HepG2 (cell line): ENCODE measurements around the gene GNMT. TPM values are rescaled to one million over a fixed set of nuclear protein-coding genes. Genes with fewer than 3 reads are reported as not detected.

ENCODE experiments used
- ARID5B ChIP-seq: IDR thresholded peaks from 2 replicates; pipeline ENCODE4 v1.4.0; 2020; ENCODE audit warnings: mild to moderate bottlenecking, missing genetic modification reagents
- CHD2 ChIP-seq: IDR thresholded peaks from 2 replicates; pipeline ENCODE4 v1.6.1; 2011; ENCODE audit warnings: low read depth, low read length, improper control_type of control experiment
- CREM ChIP-seq, 2 experiments: sonication (generic) in 1 of 2; formaldehyde crosslinking in 1 of 2; IDR thresholded peaks; 2 replicates each; pipeline versions ENCODE4 v1.4.0 to v1.6.1; 2016 to 2020; ENCODE audit warnings: antibody characterized with exemption in 1 of 2, mild to moderate bottlenecking in 1 of 2, missing genetic modification reagents in 1 of 2
- DMAP1 ChIP-seq: IDR thresholded peaks from 2 replicates; pipeline ENCODE4 v1.6.1; 2016
- GABPA ChIP-seq, 2 experiments: IDR thresholded peaks; 2 replicates each; pipeline ENCODE4 v1.6.1; 2011 to 2016; ENCODE audit warnings: low read depth in 2 of 2, low read length in 1 of 2, missing biosample characterization in 1 of 2, missing genetic modification characterization in 1 of 2
- GFI1 ChIP-seq: sonication (generic); formaldehyde crosslinking; IDR thresholded peaks from 2 replicates; pipeline ENCODE4 v1.5.0; 2020; ENCODE audit warnings: missing genetic modification reagents, mild to moderate bottlenecking, borderline replicate concordance
- HNF4A ChIP-seq: sonication (generic); formaldehyde crosslinking; IDR thresholded peaks from 2 replicates; pipeline ENCODE4 v1.4.0; 2020; ENCODE audit warnings: missing genetic modification reagents
- MAZ ChIP-seq, 2 experiments: sonication (generic) in 1 of 2; formaldehyde crosslinking in 1 of 2; IDR thresholded peaks; 2 replicates each; pipeline versions ENCODE4 v1.5.0 to v1.6.1; 2012 to 2020; ENCODE audit warnings: low read depth in 2 of 2, mild to moderate bottlenecking in 2 of 2, borderline replicate concordance in 1 of 2, improper control_type of control experiment in 1 of 2, low read length in 1 of 2, missing genetic modification reagents in 1 of 2, moderate library complexity in 1 of 2
- MED13 ChIP-seq: sonication (generic); formaldehyde crosslinking; IDR thresholded peaks from 2 replicates; pipeline ENCODE4 v1.5.0; 2020; ENCODE audit warnings: missing genetic modification reagents
- NFIC ChIP-seq: IDR thresholded peaks from 2 replicates; pipeline ENCODE4 v1.6.1; 2012; ENCODE audit warnings: mild to moderate bottlenecking, low read length, inconsistent platforms
- ZNF225 ChIP-seq: sonication (generic); formaldehyde crosslinking; IDR thresholded peaks from 2 replicates; pipeline ENCODE4 v1.4.0; 2020; ENCODE audit warnings: mild to moderate bottlenecking, missing genetic modification reagents
- ZNF280D ChIP-seq: sonication (generic); formaldehyde crosslinking; IDR thresholded peaks from 2 replicates; pipeline ENCODE4 v1.5.1; 2020; ENCODE audit warnings: mild to moderate bottlenecking, missing genetic modification reagents
- polyA plus RNA-seq, 8 experiments: library from polyadenylated mRNA; depleted of rRNA in 3 of 8; stranded (reverse) in 7 of 8; unstranded in 1 of 8; fragments of >200 nt; fragmentation: Illumina TruSeq in 4 of 8; extraction: Trizol in 4 of 8; gene quantifications; 2 replicates each; pipeline versions ENCODE4 v1.2.1 to v1.2.3, GENCODE V29; 2011 to 2016; ENCODE audit warnings: low read depth in 4 of 8, missing spikeins in 1 of 8, mixed read lengths in 1 of 8; ENCODE audit not compliant: insufficient read depth in 1 of 8
- total RNA-seq, 5 experiments: library from RNA; depleted of rRNA; stranded (reverse); fragments of >200 nt; fragmentation: Illumina TruSeq; extraction: Trizol; gene quantifications; 2 replicates each; pipeline ENCODE4 v1.2.3, GENCODE V29; 2016; ENCODE audit warnings: low read depth in 1 of 5
- TF ChIP-seq, protein P1 (sequence below): sonication (generic); formaldehyde crosslinking; conservative IDR thresholded peaks from 2 replicates; pipeline ENCODE4 v1.4.0; 2020; ENCODE audit warnings: mild to moderate bottlenecking, missing genetic modification reagents, moderate library complexity
- TF ChIP-seq, protein P2 (sequence below): sonication (generic); formaldehyde crosslinking; IDR thresholded peaks from 2 replicates; pipeline ENCODE4 v1.4.0; 2020; ENCODE audit warnings: missing genetic modification reagents, borderline replicate concordance

The GNMT gene
- total and polyA plus RNA-seq, 2 of the 13 experiments (the other 11 are each of a cell fraction or from before 2014, with no cell fraction given), result 2.8 to 7.0 TPM

DNA sequence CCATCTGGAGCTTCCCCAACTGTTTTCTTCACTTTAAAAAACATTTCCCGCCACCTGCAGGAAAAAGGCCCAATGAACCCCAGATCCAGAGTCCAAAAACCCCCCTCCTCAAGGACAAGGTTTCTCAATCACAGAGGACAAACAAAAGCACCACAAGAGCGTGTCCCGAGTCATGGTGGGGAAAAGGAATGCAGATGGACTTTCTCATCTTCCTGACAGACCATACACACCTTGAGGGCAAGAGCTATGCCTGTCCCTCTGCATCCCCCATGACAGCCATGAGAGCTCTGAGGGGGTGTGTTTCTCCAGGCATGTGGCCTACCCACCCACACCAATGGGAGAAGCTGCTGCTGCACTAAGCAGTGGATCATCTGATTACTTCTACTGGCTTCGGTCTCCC, 9.4 kb downstream of the GNMT start (continued):
- TF ChIP-seq MED13 (CRISPR knock-in tag), result no peak
- no peak for TF ChIP-seq CHD2
- no peak for TF ChIP-seq NFIC
- no peak for TF ChIP-seq DMAP1 (CRISPR knock-in tag)
- TF ChIP-seq ZNF225 (CRISPR knock-in tag), result no peak
- TF ChIP-seq GABPA (IDR thresholded peaks at IDR 0.05; ENCODE audit: low read depth, low read length), result no peak
- 0 out of 2 replicates have a peak, but pooled peaks have one; percentile 22 for TF ChIP-seq GABPA (CRISPR knock-in tag; IDR thresholded peaks at IDR 0.05; ENCODE audit: low read depth)
- peak; percentile 47 for TF ChIP-seq ARID5B
- TF ChIP-seq, protein P1, sequence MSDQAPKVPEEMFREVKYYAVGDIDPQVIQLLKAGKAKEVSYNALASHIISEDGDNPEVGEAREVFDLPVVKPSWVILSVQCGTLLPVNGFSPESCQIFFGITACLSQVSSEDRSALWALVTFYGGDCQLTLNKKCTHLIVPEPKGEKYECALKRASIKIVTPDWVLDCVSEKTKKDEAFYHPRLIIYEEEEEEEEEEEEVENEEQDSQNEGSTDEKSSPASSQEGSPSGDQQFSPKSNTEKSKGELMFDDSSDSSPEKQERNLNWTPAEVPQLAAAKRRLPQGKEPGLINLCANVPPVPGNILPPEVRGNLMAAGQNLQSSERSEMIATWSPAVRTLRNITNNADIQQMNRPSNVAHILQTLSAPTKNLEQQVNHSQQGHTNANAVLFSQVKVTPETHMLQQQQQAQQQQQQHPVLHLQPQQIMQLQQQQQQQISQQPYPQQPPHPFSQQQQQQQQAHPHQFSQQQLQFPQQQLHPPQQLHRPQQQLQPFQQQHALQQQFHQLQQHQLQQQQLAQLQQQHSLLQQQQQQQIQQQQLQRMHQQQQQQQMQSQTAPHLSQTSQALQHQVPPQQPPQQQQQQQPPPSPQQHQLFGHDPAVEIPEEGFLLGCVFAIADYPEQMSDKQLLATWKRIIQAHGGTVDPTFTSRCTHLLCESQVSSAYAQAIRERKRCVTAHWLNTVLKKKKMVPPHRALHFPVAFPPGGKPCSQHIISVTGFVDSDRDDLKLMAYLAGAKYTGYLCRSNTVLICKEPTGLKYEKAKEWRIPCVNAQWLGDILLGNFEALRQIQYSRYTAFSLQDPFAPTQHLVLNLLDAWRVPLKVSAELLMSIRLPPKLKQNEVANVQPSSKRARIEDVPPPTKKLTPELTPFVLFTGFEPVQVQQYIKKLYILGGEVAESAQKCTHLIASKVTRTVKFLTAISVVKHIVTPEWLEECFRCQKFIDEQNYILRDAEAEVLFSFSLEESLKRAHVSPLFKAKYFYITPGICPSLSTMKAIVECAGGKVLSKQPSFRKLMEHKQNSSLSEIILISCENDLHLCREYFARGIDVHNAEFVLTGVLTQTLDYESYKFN, result 0 out of 2 replicates have a peak, but pooled peaks have one; percentile 46
- TF ChIP-seq, protein P2, sequence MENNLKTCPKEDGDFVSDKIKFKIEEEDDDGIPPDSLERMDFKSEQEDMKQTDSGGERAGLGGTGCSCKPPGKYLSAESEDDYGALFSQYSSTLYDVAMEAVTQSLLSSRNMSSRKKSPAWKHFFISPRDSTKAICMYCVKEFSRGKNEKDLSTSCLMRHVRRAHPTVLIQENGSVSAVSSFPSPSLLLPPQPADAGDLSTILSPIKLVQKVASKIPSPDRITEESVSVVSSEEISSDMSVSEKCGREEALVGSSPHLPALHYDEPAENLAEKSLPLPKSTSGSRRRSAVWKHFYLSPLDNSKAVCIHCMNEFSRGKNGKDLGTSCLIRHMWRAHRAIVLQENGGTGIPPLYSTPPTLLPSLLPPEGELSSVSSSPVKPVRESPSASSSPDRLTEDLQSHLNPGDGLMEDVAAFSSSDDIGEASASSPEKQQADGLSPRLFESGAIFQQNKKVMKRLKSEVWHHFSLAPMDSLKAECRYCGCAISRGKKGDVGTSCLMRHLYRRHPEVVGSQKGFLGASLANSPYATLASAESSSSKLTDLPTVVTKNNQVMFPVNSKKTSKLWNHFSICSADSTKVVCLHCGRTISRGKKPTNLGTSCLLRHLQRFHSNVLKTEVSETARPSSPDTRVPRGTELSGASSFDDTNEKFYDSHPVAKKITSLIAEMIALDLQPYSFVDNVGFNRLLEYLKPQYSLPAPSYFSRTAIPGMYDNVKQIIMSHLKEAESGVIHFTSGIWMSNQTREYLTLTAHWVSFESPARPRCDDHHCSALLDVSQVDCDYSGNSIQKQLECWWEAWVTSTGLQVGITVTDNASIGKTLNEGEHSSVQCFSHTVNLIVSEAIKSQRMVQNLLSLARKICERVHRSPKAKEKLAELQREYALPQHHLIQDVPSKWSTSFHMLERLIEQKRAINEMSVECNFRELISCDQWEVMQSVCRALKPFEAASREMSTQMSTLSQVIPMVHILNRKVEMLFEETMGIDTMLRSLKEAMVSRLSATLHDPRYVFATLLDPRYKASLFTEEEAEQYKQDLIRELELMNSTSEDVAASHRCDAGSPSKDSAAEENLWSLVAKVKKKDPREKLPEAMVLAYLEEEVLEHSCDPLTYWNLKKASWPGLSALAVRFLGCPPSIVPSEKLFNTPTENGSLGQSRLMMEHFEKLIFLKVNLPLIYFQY, result no peak
- TF ChIP-seq MAZ (IDR thresholded peaks at IDR 0.05; ENCODE audit: borderline replicate concordance, low read depth, low read length), result 0 out of 2 replicates have a peak, but pooled peaks have one; percentile 1
- no peak for TF ChIP-seq MAZ (CRISPR knock-in tag; IDR thresholded peaks at IDR 0.05; ENCODE audit: low read depth)
- peak; percentile 41; the same call in 1 of the 2 replicates for TF ChIP-seq GFI1 (CRISPR knock-in tag)
- peak; percentile 47; the same call in 1 of the 2 replicates for TF ChIP-seq CREM (IDR thresholded peaks at IDR 0.05)
- no peak for TF ChIP-seq CREM (CRISPR knock-in tag; IDR thresholded peaks at IDR 0.05)
- TF ChIP-seq ZNF280D (CRISPR knock-in tag), result 0 out of 2 replicates have a peak, but pooled peaks have one; percentile 33
- peak; percentile 97 for TF ChIP-seq HNF4A (CRISPR knock-in tag)
